ENCODE data around the gene PGPEP1. TPM values are rescaled to one million over a fixed set of nuclear protein-coding genes. Genes with fewer than 3 reads are reported as not detected.

The PGPEP1 gene
- total RNA-seq, 1 experiment from 2014 or later, result 11.4 TPM

DNA sequence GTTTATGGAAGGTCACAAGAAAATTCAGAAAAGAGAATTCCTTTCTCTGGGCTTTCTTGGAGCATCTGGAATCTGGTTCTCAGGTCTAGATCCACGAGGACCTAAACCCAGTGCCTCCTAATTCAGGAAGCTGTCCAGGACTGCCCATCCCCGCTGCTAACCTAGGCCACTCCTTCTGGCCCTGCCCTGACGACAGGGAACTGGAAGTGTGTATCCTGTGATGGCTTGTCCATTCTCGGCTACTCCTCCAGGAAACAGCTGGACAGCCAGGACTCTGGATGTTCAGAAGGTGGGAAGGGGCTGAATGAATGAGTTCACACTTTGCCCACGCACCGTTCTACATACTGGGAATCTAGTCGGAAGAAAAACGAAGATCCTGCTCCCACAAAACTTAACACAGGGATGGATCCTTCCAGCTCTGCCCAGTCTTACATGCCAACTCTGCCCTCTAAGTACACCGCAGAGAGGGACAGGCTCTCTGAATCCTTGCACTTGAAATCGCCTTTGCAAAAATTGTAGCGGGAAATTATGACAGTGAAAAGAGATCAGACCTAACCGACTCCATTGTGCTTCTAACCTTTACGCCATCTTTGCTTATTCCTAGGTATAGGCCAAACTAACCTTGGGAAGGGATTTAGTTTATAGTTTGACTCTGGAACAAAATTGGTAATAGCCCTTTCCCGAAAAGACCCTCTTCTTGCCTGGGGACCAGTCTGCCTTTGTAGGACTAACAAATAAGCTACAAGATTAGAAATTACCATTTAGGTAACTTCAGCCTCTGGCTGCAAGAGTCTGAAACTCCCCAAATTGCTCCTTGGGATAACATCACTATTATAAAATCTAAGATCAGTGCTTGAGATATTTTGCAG lies 19.3 kb upstream of the PGPEP1 start:
- Histone ChIP-seq H3K27ac (ENCODE audit: low read length) (no peak overlapping the region), H3K4me3 (ENCODE audit: low read length) (peak overlapping the region; percentile 97; the same call in 1 of the 2 replicates), H3K4me1 (ENCODE audit: insufficient read depth, low read length) (peaks cover 25% of the 10 kb centered on the region)

DNA sequence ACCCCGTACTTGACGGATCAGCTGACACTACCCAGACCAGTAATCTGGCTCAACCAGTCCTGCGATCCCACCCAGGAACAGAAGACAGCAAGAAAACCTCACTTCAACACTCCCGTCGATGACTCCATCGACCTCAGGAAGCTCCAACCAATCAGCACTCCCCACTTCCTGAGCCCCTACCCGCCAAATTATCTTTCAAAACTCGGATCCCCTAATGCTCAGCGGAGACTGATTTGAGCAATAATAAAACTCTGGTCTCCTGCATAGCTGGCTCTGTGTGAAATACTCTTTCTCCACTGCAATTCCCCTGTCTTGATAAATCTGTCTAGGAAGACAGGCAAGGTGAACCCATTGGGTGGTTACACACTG lies 18.7 kb upstream of the PGPEP1 start:
- TF ChIP-seq EZH2phosphoT487 (IDR thresholded peaks at IDR 0.05; ENCODE audit: borderline replicate concordance, low read length) (no peak), CTCF (conservative IDR thresholded peaks at IDR 0.05; ENCODE audit: low read depth, low read length) (no peak), EZH2 (IDR thresholded peaks at IDR 0.05; ENCODE audit: low read length, unreplicated experiment) (no peak)
- 0 out of 2 replicates have a peak, but pooled peaks cover 3% of the 10 kb centered on the region for H3K36me3 ChIP-seq (ENCODE audit: low read depth, low read length)
- H4K20me1 ChIP-seq (ENCODE audit: low read length), result no peaks in the 10 kb centered on the region
- H3K27ac ChIP-seq (ENCODE audit: low read length), result no peak overlapping the region
- intact Hi-C loops (cut with micrococcal nuclease), result loop anchor here (10.0 kb wide), 1 partner anchor 117 kb away; the partner anchor contains the start of gene RAB3A
- H3K79me2 ChIP-seq (ENCODE audit: low read length), result peaks cover 49% of the 10 kb centered on the region
- H3F3A ChIP-seq (ENCODE audit: low read length, unreplicated experiment), result no peaks in the 10 kb centered on the region
- H3K4me3 ChIP-seq (ENCODE audit: low read length), result peak overlapping the region; percentile 97
- CTCF ChIA-PET, result interaction anchor here (0.6 to 2.2 kb wide), 2 partner anchors 42 to 715 kb away, joined by 3 to 36 read pairs; no protein-coding TSS in a partner anchor
- ATAC-seq (no peak), DNase-seq (no peak)
- H3K4me2 ChIP-seq (ENCODE audit: low read length), result peak overlapping the region; percentile 99
- H3K9me3 ChIP-seq (ENCODE audit: low read length), result no peaks in the 10 kb centered on the region
- H3K9ac ChIP-seq (ENCODE audit: low read length), result peak overlapping the region; percentile 99
- peaks cover 25% of the 10 kb centered on the region for H3K4me1 ChIP-seq (ENCODE audit: insufficient read depth, low read length)
- no TSS peak for BruUV-seq (replicated peaks)
- H3K9me2 ChIP-seq (replicated peaks; ENCODE audit: low read length), result no peaks in the 10 kb centered on the region
- POLR2A ChIA-PET (ENCODE audit: unreplicated experiment), result interaction anchor here (1.8 kb wide), 1 partner anchor 41 kb away, joined by 47 read pairs; the partner anchor contains the start of gene JUND
- no peak overlapping the region for H2AFZ ChIP-seq (ENCODE audit: low read length)
- no peaks in the 10 kb centered on the region for H3K27me3 ChIP-seq (ENCODE audit: low read length)

More for the DNA sequence above, 19.3 kb upstream of the PGPEP1 start:
- Histone ChIP-seq H3K9me2 (replicated peaks; ENCODE audit: low read length) (no peaks in the 10 kb centered on the region), H4K20me1 (ENCODE audit: low read length) (no peaks in the 10 kb centered on the region), H3K9me3 (ENCODE audit: low read length) (no peaks in the 10 kb centered on the region), H3K79me2 (ENCODE audit: low read length) (peaks cover 53% of the 10 kb centered on the region), H3K9ac (ENCODE audit: low read length) (peak overlapping the region; percentile 99; the same call in 1 of the 2 replicates), H3K27me3 (ENCODE audit: low read length) (no peaks in the 10 kb centered on the region), H3F3A (ENCODE audit: low read length, unreplicated experiment) (no peaks in the 10 kb centered on the region), H3K4me2 (ENCODE audit: low read length) (peak overlapping the region; percentile 99), H2AFZ (ENCODE audit: low read length) (no peak overlapping the region), H3K36me3 (ENCODE audit: low read depth, low read length) (0 out of 2 replicates have a peak, but pooled peaks cover 3% of the 10 kb centered on the region)
- ChIA-PET POLR2A (ENCODE audit: unreplicated experiment) (no interaction called here), CTCF (interaction anchor here (2.2 kb wide), 1 partner anchor 42 kb away, joined by 36 read pairs; no protein-coding TSS in a partner anchor)
- no TSS peak for BruUV-seq (replicated peaks)
- intact Hi-C loops (cut with micrococcal nuclease), result loop anchor here (10.0 kb wide), 1 partner anchor 116 kb away; the partner anchor contains the start of gene RAB3A
- ATAC-seq, result no peak
- DNase-seq, result no peak
- TF ChIP-seq CTCF (conservative IDR thresholded peaks at IDR 0.05; ENCODE audit: low read depth, low read length) (no peak), EZH2phosphoT487 (IDR thresholded peaks at IDR 0.05; ENCODE audit: borderline replicate concordance, low read length) (no peak)
